Adrenal gland (tissue), 5 donors: Measurements from ENCODE around the gene TBXAS1.

Source experiments
- CTCF ChIP-seq, 6 experiments: fragments of 450-650 bp in 4 of 6; fragments of 200-600 bp in 2 of 6; sonication (generic) in 1 of 6; IDR thresholded peaks; 1 replicate in 5 of 6; 2 replicates in 1 of 6; pipeline versions ENCODE4 v1.5.1 to v1.8.0; 2016 to 2021; ENCODE audit warnings: antibody characterized with exemption in 6 of 6, mild to moderate bottlenecking in 2 of 6, moderate library complexity in 1 of 6
- POLR2A ChIP-seq, 2 donors: fragments of 450-650 bp; IDR thresholded peaks; one replicate each; pipeline ENCODE4 v1.6.1; 2017; ENCODE audit warnings: antibody characterized with exemption in 2 of 2, mild to moderate bottlenecking in 2 of 2, moderate library complexity in 1 of 2
- donor health status: DM: no; HTN: no; CAD: no.

GRCh38 chr7:139883814-139884213 lies 54.8 kb downstream of the TBXAS1 start:
- TF ChIP-seq POLR2A (IDR thresholded peaks at IDR 0.05) (no peak), CTCF (IDR thresholded peaks at IDR 0.05) (no peak)
